CD1c-positive myeloid dendritic cell (primary cell): ENCODE data around the gene MARVELD3.
"Not testable (repeated sequence)": the region's sequence is repeated elsewhere in the genome, so short reads cannot be mapped to it uniquely, and the experiment has no call there.

Source experiments
- DNase-seq: peaks from one replicate; pipeline ENCODE4 v3.0.0-alpha.2; 2016; ENCODE audit errors: extremely low spot score

The MARVELD3 gene, protein sequence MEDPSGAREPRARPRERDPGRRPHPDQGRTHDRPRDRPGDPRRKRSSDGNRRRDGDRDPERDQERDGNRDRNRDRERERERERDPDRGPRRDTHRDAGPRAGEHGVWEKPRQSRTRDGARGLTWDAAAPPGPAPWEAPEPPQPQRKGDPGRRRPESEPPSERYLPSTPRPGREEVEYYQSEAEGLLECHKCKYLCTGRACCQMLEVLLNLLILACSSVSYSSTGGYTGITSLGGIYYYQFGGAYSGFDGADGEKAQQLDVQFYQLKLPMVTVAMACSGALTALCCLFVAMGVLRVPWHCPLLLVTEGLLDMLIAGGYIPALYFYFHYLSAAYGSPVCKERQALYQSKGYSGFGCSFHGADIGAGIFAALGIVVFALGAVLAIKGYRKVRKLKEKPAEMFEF

GRCh38 chr16:71626018-71626857 is at the start of gene MARVELD3:
TSS of gene MARVELD3 (plus strand) at chr16:71626184. CDS start at chr16:71626230, 46 bp downstream.
- DNase-seq, result no peak

DNA sequence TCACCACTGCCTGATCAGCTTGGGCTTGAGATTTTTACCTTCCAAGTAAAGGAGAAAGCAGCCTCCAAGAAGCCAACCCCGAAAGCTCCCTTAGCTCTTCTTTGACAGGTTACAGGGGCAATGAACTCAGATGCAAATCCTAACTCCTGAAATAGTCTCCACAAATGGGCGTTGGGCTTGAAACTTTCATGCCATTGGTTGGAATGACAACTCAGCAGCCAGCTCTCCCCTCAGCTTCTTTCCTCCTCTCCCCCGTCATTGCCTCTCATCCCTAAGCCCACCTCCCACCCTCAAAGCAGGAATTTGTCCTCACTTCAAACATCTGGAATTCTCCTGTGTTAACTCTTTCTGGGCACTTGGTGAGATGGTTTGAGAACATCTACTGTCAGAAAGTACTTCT is 49.0 kb upstream of the MARVELD3 start, which contains the start of gene TAT:
Gene TAT (minus strand): TSS at position 122 of the 400 bp plus-strand sequence. CDS start 677 bp downstream, outside the sequence.
- DNase-seq, result no peak

- DNase-seq, result not testable (repeated sequence)
Observed at GRCh38 chr16:71582553-71582848, 43.5 kb upstream of the MARVELD3 start.

GRCh38 chr16:71584543-71585317 is 41.3 kb upstream of the MARVELD3 start:
- no peak for DNase-seq

DNA sequence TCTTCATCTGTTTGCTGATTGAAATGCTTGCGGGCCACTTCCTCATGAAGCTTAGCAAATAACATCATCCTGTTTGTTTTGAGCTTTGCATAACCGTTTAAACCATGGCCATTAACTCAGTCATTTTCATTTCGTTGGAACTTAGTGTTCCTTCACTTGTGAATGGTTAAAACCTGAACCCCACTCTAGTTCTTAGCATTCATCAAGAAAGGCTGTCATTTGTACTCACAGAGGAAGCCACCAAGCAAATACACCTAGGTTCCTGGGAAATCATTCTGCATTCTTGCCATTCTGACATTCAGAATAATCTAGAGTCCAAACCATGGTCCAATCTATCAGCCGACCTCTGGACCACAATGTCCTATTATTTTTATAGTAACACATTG is 40.7 kb upstream of the MARVELD3 start:
- DNase-seq, result no peak

GRCh38 chr16:71589334-71589733 is 36.6 kb upstream of the MARVELD3 start:
- DNase-seq, result not testable (repeated sequence)

DNA sequence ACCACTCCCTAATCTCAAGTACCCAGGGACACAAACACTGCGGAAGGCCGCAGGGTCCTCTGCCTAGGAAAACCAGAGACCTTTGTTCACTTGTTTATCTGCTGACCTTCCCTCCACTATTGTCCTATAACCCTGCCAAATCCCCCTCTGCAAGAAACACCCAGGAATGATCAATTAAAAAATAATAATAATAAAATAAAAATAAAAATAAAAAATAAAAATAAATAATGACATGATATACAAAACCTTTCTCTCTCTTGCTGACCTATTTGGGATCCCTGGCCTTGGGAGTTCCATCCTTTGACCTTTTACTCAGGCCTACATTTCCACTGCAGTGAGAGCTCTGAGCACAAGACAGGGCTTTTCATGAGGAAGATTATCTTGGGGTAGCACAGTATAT is 35.9 kb upstream of the MARVELD3 start:
- DNase-seq, result not testable (repeated sequence)

DNA sequence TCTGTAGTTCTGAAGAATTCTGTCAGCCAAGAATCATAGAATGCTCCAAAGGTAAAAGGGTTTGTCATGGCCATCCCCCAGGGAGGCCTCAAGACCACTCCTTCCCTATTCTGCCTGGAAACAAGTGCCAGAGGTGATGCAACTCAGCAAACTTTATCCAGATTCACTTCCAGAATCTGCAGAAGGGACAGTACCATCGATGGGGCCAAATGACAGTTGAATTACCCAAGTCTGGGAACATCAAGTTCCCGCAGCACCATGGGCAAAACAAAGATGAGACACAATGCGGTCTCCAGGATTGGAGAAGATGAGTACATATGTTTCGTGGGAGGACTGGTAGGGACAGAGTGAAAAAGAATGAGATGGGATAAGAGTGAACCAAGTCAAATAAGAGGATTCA is 35.4 kb upstream of the MARVELD3 start:
- DNase-seq, result no peak

DNA sequence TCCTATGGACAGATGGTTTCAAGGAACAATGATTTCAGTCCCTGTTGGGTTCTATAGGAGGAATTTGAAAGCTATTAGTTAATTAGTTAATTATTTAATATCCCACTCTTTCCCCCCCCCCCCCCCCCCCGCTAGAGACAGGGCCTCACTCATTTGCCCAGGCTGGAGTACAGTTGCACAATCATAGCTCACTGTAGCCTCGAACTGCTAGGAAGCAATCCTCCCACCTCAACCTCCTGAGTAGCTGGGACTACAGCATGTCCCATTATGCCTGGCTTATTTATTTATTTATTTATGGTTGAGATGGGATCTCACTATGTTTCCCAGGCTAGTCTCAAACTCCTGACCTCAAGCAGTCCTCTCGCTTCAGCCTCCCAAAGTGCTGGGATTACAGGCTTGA is 34.1 kb upstream of the MARVELD3 start:
- no peak for DNase-seq

DNA sequence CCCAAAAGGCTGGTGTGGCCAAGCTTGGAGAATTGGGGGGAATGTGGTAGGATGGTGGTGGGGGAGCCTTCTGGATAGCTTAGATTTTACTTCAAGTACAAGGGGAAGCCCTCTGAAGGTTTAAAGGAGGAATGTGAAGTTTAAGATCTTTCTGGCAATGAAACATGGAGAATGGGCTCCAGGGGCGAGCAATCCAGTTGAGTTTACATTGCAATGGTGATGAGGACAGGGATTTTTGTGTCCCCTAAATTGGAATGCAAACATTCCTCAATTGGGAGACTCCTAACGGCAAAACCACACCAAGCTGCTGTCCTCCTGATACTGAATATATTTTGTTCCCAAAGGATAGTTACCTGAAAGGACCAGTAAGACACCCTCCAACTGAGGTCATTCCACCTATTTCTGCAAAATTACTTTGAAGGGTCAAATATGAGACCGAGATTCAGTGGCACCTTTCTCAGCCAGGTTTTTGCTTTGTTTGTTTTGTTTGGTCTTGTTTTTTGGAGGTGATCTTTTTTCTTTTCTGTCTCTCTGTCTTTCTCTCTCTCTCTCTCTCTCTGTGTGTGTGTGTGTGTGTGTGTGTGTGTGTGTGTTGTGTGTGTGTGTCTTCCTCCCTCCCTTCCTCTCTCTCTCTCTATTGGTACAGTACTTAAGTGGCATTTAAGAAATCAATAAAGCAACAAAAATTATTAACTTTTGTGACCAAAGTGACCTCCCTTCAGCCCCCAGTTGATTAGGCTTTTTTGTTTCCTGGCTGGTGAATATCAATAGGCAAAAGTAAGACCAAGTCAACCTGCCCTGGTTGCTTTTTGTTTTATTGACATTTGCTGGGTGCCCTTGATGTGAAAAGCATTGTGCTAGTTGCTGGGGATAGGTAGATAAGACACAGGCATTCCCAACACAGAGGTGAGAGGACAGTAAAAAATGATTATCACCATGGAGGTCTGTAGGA is 32.7 kb upstream of the MARVELD3 start:
- DNase-seq, result no peak

DNA sequence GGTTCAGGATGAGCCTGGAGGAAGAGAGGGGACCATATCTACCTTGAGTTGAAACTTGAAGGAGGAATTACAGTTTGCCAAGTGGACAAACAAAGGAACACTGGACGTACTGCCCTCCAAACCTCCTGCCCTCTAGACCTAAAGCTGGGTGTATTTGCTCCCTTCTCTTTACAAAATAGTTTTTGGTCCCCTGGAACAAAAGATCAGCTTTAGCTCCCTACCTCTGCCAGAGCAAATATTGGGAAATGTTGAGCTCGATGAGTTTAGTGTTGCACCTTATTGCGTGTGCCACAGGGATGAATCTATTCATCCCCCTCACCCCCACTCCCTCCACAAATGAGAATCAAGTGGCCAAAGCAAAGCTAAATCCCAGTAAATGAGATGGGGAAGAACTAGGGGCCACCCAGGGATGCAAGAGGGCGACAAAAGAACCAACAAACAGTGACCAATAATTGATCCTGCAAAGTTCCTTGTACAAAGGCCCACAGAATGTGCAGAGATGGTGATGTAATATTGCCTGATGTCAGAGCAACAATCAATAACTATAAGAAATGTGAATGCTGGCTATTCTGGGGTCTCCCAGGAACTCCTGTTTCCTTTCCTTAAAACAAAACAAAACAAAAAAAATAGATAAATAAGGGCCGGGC is 31.9 kb upstream of the MARVELD3 start:
- DNase-seq, result no peak

DNA sequence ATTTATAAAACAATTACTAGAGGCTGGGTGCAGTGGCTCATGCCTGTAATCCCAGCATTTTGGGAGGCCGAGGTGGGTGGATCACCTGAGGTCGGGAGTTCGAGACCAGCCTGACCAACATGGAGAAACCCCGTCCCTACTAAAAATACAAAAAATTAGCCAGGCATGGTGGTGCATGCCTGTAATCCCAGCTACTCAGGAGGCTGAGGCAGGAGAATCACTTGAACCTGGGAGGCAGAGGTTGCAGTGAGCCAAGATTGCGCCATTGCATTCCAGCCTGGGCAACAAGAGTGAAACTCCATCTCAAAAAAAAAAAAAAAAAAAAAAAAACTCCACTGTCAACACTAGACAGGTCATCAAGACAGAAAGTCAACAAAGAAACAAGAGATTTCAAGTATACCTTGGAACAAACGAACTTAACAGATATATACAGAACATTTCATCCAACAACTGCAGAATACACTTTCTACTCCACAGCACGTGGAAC is 30.6 kb upstream of the MARVELD3 start:
- DNase-seq, result not testable (repeated sequence)

GRCh38 chr16:71598426-71598825 is 27.6 kb upstream of the MARVELD3 start:
- not testable (repeated sequence) for DNase-seq

DNA sequence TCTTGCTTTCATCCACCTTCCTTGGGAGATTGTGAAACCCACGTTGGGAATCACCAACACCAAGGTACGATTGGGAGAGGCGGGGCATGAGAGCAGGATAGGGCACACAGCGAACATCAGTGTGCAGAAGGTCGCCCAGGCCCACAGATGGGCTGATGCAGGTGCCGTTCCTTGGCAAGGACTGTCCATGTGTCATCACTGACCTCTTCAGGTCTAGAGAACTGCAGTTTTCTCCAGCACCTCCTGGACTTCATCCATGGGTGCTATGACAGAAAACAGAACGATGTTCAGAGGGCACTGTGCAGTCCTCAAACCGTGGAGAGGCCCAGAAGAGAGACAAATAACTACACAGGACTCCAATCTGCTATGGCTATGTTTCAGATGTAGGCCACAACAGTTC is 25.2 kb upstream of the MARVELD3 start:
- DNase-seq, result no peak

DNA sequence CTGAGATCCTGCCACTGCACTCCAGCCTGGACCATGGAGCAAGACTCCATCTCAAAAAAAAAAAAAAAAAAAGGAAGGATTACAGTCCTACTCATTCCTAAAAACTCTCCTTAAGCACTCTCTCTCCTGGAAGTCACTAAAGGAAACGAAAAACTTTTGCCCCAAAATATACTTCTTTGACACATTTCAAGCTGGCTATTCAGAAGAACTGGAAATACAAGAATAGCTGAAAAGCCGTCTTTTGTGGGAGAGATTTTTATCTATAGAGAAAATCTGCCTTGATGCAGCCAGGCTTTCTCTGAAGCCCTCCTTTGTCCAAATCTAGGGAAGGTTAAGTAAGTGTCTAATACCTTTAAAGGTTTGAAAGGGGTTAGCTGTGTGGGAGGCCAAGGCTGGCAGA is 16.9 kb upstream of the MARVELD3 start:
- no peak for DNase-seq

- DNase-seq, result no peak
Observed at GRCh38 chr16:71610447-71610846, 15.5 kb upstream of the MARVELD3 start.

- DNase-seq, result peak; percentile 71
Observed at GRCh38 chr16:71610936-71611871, 14.8 kb upstream of the MARVELD3 start.

- not testable (repeated sequence) for DNase-seq
Observed at GRCh38 chr16:71614956-71615355, 11.0 kb upstream of the MARVELD3 start.

GRCh38 chr16:71618429-71618828 is 7.6 kb upstream of the MARVELD3 start:
- no peak for DNase-seq
